Activated CD8-positive, alpha-beta T cell treated with anti-CD3 and anti-CD28 coated beads for 36 hours (primary cell): ENCODE results near the gene GYS2. TPM values are rescaled to one million over a fixed set of nuclear protein-coding genes. Genes with fewer than 3 reads are reported as not detected.

Experiments used
- ATAC-seq: fragments of 200-7000 bp; cut with Tn5 transposase; one replicate; pipeline ENCODE4 v1.10.0; 2021; ENCODE audit warnings: mild to moderate bottlenecking, moderate library complexity
- CTCF ChIA-PET: fragments of 350-600 bp; sonication (Branson Sonifier 250); formaldehyde crosslinking; loops from one replicate; lab custom pipeline; 2021; ENCODE audit warnings: antibody characterized with exemption; lab: Charles Lee
- POLR2A ChIA-PET: fragments of 350-600 bp; sonication (Branson Sonifier 250); formaldehyde crosslinking; loops from one replicate; lab custom pipeline; 2021; ENCODE audit warnings: antibody characterized with exemption; lab: Charles Lee
- DNase-seq: peaks from one replicate; pipeline ENCODE4 v3.0.0-alpha.2; 2020
- H3K27ac Mint-ChIP-seq: one replicate; pipeline ENCODE4 v1.8.0; 2021; ENCODE audit warnings: mild to moderate bottlenecking, mixed read lengths
- H3K27me3 Mint-ChIP-seq: one replicate; pipeline ENCODE4 v1.8.0; 2021; ENCODE audit warnings: mixed read lengths
- H3K36me3 Mint-ChIP-seq: one replicate; pipeline ENCODE4 v1.8.0; 2021; ENCODE audit warnings: low read depth, mixed read lengths
- H3K4me1 Mint-ChIP-seq: one replicate; pipeline ENCODE4 v1.8.0; 2021; ENCODE audit warnings: low read depth, mixed read lengths
- H3K4me3 Mint-ChIP-seq: one replicate; pipeline ENCODE4 v1.8.0; 2021; ENCODE audit warnings: mild to moderate bottlenecking, moderate library complexity, mixed read lengths
- H3K9me3 Mint-ChIP-seq: one replicate; pipeline ENCODE4 v1.8.0; 2021; ENCODE audit warnings: mixed read lengths
- CTCF ChIP-seq: fragments of 200-600 bp; IDR thresholded peaks from one replicate; pipeline ENCODE4 v1.8.0; 2022; ENCODE audit warnings: antibody characterized with exemption, mild to moderate bottlenecking
- intact Hi-C: fragments of 100-400 bp; cut with micrococcal nuclease; formaldehyde crosslinking; loops from one replicate; pipeline ENCODE4 v1.10.0; 2022
- total RNA-seq, 2 experiments: library from RNA; stranded (reverse); gene quantifications; one replicate each; pipeline ENCODE4 v1.2.3, GENCODE V29; 2021

Gene GYS2
- total RNA-seq, 2 experiments from 2014 or later: not detected

GRCh38 chr12:21551841-21552465 lies 52.7 kb downstream of the GYS2 start:
- Mint-ChIP-seq H3K4me3 (no peak overlapping the region), H3K27me3 (no peaks in the 10 kb centered on the region), H3K4me1 (peaks cover 11% of the 10 kb centered on the region), H3K27ac (no peak overlapping the region), H3K36me3 (no peaks in the 10 kb centered on the region), H3K9me3 (no peaks in the 10 kb centered on the region)
- intact Hi-C loops: no loop called here
- DNase-seq (no peak), ATAC-seq (no peak)
- ChIA-PET POLR2A (no interaction called here), CTCF (no interaction called here)
- TF ChIP-seq CTCF: no peak

GRCh38 chr12:21547437-21547836 lies 57.2 kb downstream of the GYS2 start:
- Mint-ChIP-seq H3K27ac (no peak overlapping the region), H3K4me3 (no peak overlapping the region), H3K9me3 (no peaks in the 10 kb centered on the region), H3K36me3 (no peaks in the 10 kb centered on the region), H3K4me1 (peaks cover 11% of the 10 kb centered on the region), H3K27me3 (peaks cover 3% of the 10 kb centered on the region)
- ATAC-seq (peak; percentile 77), DNase-seq (peak; percentile 49)
- intact Hi-C loops: no loop called here
- POLR2A ChIA-PET: no interaction called here
- CTCF ChIA-PET: no interaction called here
- TF ChIP-seq CTCF: no peak

- Mint-ChIP-seq H3K4me1 (peaks cover 11% of the 10 kb centered on the region), H3K27ac (no peak overlapping the region), H3K27me3 (peaks cover 3% of the 10 kb centered on the region), H3K9me3 (no peaks in the 10 kb centered on the region), H3K4me3 (no peak overlapping the region), H3K36me3 (no peaks in the 10 kb centered on the region)
- intact Hi-C loops: no loop called here
- CTCF ChIA-PET: no interaction called here
- no peak for DNase-seq
- no peak for TF ChIP-seq CTCF
- no peak for ATAC-seq
- POLR2A ChIA-PET: no interaction called here
Observed at GRCh38 chr12:21546716-21547115, 57.9 kb downstream of the GYS2 start.

GRCh38 chr12:21545557-21545956 lies 59.1 kb downstream of the GYS2 start:
- H3K9me3 Mint-ChIP-seq: no peaks in the 10 kb centered on the region
- H3K4me3 Mint-ChIP-seq: no peak overlapping the region
- no peak overlapping the region for H3K27ac Mint-ChIP-seq
- TF ChIP-seq CTCF: no peak
- H3K27me3 Mint-ChIP-seq: peaks cover 3% of the 10 kb centered on the region
- no peak for ATAC-seq
- intact Hi-C loops: no loop called here
- ChIA-PET POLR2A (no interaction called here), CTCF (no interaction called here)
- no peaks in the 10 kb centered on the region for H3K36me3 Mint-ChIP-seq
- H3K4me1 Mint-ChIP-seq: peaks cover 11% of the 10 kb centered on the region
- no peak for DNase-seq

- DNase-seq (no peak), ATAC-seq (no peak)
- peaks cover 3% of the 10 kb centered on the region for H3K27me3 Mint-ChIP-seq
- ChIA-PET CTCF (interaction anchor here (0.7 to 1.0 kb wide), 2 partner anchors 34 to 247 kb away, joined by 3 read pairs; no protein-coding TSS in a partner anchor), POLR2A (no interaction called here)
- no peak overlapping the region for H3K27ac Mint-ChIP-seq
- peaks cover 10% of the 10 kb centered on the region for H3K4me1 Mint-ChIP-seq
- no peak overlapping the region for H3K4me3 Mint-ChIP-seq
- H3K36me3 Mint-ChIP-seq: no peaks in the 10 kb centered on the region
- no peaks in the 10 kb centered on the region for H3K9me3 Mint-ChIP-seq
- intact Hi-C loops: no loop called here
- TF ChIP-seq CTCF: no peak
Observed at GRCh38 chr12:21543151-21543550, 61.5 kb downstream of the GYS2 start.
